Ramos (cell line): ENCODE measurements around the gene BMP8A.
"Not testable (repeated sequence)": the region's sequence is repeated elsewhere in the genome, so short reads cannot be mapped to it uniquely, and the experiment has no call there.

Source experiments
- in situ Hi-C: fragments of 300-500 bp; cut with MboI; formaldehyde crosslinking; loops from one replicate; pipeline ENCODE4 v1.14.3; 2022; ENCODE audit warnings: low sequenced_read_pairs; ENCODE audit not compliant: unreplicated experiment

The BMP8A gene

GRCh38 chr1:39491146-39491921 lies at the start of gene BMP8A:
Gene BMP8A (plus strand): TSS chr1:39491636. CDS start chr1:39491992, 356 bp downstream.
- in situ Hi-C loops: no loop called here

GRCh38 chr1:39441797-39442196 lies 49.6 kb upstream of the BMP8A start:
- in situ Hi-C loops: no loop called here

GRCh38 chr1:39445573-39445972 lies 45.9 kb upstream of the BMP8A start:
- in situ Hi-C loops: no loop called here

GRCh38 chr1:39446986-39447567 lies 44.4 kb upstream of the BMP8A start:
- in situ Hi-C loops: no loop called here

- in situ Hi-C loops: not testable (repeated sequence)
These were observed 41.4 kb upstream of the BMP8A start for GRCh38 chr1:39450041-39450440.

GRCh38 chr1:39450956-39451606 lies 40.4 kb upstream of the BMP8A start:
- in situ Hi-C loops: no loop called here

GRCh38 chr1:39452081-39452480 lies 39.4 kb upstream of the BMP8A start:
- in situ Hi-C loops: no loop called here

GRCh38 chr1:39452540-39452939 lies 38.9 kb upstream of the BMP8A start:
- in situ Hi-C loops: no loop called here

GRCh38 chr1:39453603-39454002 lies 37.8 kb upstream of the BMP8A start:
- in situ Hi-C loops: no loop called here

- in situ Hi-C loops: no loop called here
These were observed 32.4 kb upstream of the BMP8A start for GRCh38 chr1:39458991-39459390.

- in situ Hi-C loops: no loop called here
These were observed 29.4 kb upstream of the BMP8A start for GRCh38 chr1:39462074-39462473.

GRCh38 chr1:39466413-39467107 lies 24.9 kb upstream of the BMP8A start:
- in situ Hi-C loops: no loop called here

- in situ Hi-C loops: not testable (repeated sequence)
These were observed 24.2 kb upstream of the BMP8A start for GRCh38 chr1:39467108-39467720.

- in situ Hi-C loops: no loop called here
These were observed 22.3 kb upstream of the BMP8A start for GRCh38 chr1:39469150-39469549.

GRCh38 chr1:39470040-39470439 lies 21.4 kb upstream of the BMP8A start:
- in situ Hi-C loops: no loop called here

- in situ Hi-C loops: no loop called here
These were observed 18.6 kb upstream of the BMP8A start for GRCh38 chr1:39472826-39473225.

GRCh38 chr1:39473324-39473723 lies 18.1 kb upstream of the BMP8A start:
- in situ Hi-C loops: no loop called here

- in situ Hi-C loops: no loop called here
These were observed 16.6 kb upstream of the BMP8A start for GRCh38 chr1:39474810-39475209.

- in situ Hi-C loops: not testable (repeated sequence)
These were observed 15.9 kb upstream of the BMP8A start for GRCh38 chr1:39475551-39475950.

- in situ Hi-C loops: no loop called here
These were observed 13.1 kb upstream of the BMP8A start for GRCh38 chr1:39478126-39478915.
